ENCODE results near the gene OR6C6.

OR6C6 gene

GRCh38 chr12:55246159-55246558 is 50.2 kb downstream of the OR6C6 start:
- 84% methylated on average over 1 of the region's 1 CpG for WGBS
- no peak overlapping the region for H3K27ac ChIP-seq (ENCODE audit: low read depth, low read length)

GRCh38 chr12:55244309-55244708 is 52.1 kb downstream of the OR6C6 start, which contains the start of gene OR6C74:
OR6C74 (plus strand) TSS chr12:55244609; CDS start chr12:55247288, 2,679 bp downstream.
- H3K36me3 ChIP-seq (ENCODE audit: insufficient read depth, low read length) = no peaks in the 10 kb centered on the region
- WGBS = no CpG with 5 or more reads among the region's 3 CpGs
- no peak within 1 kb of the TSS for H3K27ac ChIP-seq (ENCODE audit: low read depth, low read length)
- no peak within 1 kb of the TSS for H3K9ac ChIP-seq (ENCODE audit: low read depth, low read length)
- H3K4me3 ChIP-seq (ENCODE audit: low read length) = no peak within 1 kb of the TSS
- no peaks in the 10 kb centered on the region for H3K27me3 ChIP-seq (ENCODE audit: insufficient read depth, low read length)
- H3K4me1 ChIP-seq (ENCODE audit: insufficient read depth, low read length) = no peaks in the 10 kb centered on the region
- H3K9me3 ChIP-seq (ENCODE audit: insufficient read depth, low read depth, low read length) = no peaks in the 10 kb centered on the region

More at GRCh38 chr12:55246159-55246558, 50.2 kb downstream of the OR6C6 start:
- Histone ChIP-seq H3K4me3 (ENCODE audit: low read length) (no peak overlapping the region), H3K27me3 (ENCODE audit: insufficient read depth, low read length) (no peaks in the 10 kb centered on the region), H3K9ac (ENCODE audit: low read depth, low read length) (no peak overlapping the region), H3K9me3 (ENCODE audit: insufficient read depth, low read depth, low read length) (no peaks in the 10 kb centered on the region), H3K36me3 (ENCODE audit: insufficient read depth, low read length) (no peaks in the 10 kb centered on the region), H3K4me1 (ENCODE audit: insufficient read depth, low read length) (no peaks in the 10 kb centered on the region)
